HG03280 (cell line): ENCODE measurements around the gene STX7.
A peak's percentile ranks its signal among the peaks of the same experiment; 100 is the strongest.

Experiments
- ATAC-seq: cut with Tn5 transposase; IDR thresholded peaks from one replicate; pipeline ENCODE4 v1.9.1; 2021; ENCODE audit warnings: mild to moderate bottlenecking, moderate library complexity; ENCODE audit not compliant: unreplicated experiment

STX7 gene

DNA sequence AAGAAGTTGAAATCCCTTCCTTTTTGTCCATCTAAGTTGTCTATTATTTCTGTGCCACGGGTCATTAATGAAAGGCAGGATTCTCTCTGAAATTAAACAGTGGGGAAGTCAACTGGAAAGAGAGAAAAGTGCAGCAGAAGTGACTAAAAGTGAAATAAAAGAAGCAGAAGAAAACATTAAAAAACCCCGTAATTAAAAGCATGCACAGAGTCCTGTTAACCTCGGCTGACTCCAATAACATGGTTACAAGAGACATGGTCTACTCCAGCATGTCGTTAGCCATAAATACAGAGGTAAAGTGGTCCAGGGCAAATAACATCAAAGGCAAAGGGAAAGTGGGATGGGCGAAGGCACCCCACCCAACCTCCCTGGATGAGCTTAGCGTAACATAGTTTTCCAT, 98.6 kb downstream of the STX7 start:
- ATAC-seq = no peak

DNA sequence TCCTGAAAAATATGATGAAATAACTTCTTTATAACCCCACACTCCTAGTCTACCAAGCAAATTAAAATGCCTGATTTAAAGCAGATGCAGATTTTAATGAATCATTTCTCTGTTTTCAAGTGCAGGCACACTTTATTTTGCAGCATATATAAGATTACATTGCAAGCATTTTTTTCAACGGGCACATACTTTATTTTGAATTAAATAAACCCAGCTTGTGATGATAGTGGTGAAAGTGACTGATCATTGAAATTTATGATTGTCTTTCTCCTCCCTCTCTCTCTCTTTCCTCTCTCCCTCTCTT, 99.5 kb downstream of the STX7 start:
- ATAC-seq = no peak

DNA sequence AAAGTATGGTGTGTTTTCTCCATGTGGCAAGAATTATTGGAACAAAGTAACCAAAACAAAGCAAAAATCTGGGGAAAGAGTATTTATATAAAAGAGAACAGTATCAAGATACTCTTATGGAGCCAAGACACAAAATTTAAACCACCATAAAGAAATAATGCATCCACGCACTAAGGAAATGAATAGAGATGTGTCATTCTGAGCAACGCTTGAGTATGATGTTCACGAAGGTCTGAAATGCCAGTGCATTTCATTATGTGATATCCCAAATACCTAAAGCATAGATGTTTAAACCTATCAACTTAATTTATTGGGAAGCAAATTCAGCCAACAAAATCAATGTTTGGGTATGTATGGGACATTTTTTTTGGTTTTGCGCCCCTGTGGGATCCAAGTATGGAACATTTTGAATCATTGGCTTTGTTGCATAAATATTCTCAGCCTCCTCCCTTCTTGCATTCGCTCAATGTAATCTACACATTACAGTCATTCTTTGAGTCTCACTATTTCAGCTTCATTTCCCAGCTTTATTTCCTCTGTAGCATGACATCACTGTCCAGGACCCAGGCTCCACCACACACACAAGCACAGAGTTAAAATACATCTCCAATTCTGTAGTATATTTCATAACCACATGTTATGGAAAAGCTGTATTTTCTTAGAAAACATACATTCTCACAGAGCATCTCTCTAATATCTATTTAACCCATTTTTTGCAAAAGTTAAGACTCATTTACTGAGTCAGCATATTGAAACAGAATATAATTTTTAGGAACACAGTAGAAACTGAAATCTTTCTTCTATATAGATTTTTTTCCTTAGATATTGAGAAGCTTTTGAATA, 100.0 kb downstream of the STX7 start:
- no peak for ATAC-seq

DNA sequence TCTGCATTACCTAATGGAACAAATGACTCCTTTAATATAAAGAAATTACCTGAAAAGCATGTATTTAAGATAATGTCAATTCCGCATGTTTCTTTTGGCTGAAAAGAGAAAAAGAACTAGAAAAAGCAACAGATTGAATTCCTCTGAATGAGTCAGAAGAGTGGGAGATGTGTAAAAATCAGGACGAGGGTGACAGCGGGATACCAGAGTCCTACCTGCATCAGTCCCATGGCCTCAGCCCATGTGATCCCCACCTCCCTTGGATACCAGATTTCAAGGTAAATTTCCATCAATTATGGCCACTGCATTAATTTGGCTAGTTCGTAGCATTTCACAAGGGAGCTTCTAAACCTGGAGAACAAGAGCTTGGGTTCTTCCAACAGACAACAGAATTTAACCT, 101.6 kb downstream of the STX7 start:
- ATAC-seq = no peak

DNA sequence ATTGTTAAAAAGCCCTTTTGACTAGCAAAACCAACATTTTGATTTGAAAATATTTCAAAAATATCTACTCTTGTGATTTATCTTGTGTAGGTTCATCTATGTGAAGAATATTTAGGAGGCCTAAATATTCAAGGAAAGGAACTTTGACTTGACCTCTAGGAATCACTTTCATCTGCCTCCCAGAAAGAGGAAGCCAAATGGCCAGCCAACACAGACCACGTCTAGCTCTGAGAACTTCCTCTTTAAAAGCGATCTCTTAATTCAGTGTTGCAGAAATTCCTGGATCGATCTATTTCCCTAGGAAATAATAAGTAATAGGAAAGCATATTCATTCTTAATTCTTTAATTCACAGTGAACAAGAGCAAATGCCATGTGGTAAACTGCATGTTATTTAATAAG, 102.1 kb downstream of the STX7 start:
- no peak for ATAC-seq

DNA sequence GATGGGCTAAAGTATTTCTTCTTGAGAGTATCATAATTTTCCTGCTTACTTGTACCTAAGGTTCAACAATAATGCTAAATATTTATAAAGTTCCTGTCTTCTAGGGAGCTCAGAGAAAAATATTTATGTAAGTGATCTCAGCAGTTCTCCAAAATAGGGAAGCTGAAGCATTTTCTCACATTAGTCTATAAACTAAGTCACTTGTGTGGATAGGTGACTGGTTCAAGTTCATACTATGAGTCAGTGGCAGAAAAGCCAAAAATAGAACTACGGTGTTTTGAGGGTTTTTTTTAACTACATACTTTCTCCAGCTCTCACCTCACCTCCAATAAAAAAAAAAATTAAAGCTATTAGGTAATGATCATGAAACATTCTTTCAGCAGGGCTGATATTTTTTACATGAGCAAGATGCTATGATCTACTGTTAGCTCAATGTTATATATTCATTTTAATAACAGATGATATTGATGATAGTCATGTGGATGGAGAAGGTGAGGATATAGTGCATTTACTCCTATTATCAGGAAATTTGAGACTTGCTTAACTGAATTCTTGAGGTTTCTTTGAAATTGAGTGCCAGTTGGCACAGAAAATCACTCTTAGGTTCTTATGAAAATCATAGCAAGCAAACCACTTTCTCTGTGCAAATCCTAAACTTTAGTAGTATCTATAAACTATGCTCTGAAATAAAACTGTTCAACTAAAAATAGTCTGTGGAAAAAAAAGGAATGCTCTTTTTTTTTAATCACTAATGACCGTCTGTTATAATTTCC, 107.6 kb downstream of the STX7 start:
- peak; percentile 48 for ATAC-seq

DNA sequence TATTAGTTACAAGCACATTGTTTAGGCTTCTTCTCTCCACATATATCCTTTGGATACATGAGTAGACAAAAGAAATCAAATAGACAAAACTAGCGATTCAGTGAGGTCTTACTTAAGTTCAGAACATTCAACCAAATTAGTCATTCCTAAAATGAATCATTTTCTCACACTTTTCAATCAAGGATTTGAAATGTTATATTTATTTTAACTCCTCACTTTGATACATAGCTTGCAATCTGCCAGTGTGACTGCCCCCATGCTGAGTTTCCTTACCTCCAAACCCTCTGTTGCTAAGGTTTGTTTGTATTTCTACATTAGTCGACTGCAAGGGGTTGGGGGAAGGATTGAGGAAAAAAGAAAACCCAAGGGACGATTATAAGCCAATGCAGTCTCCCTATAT, 108.2 kb downstream of the STX7 start:
- no peak for ATAC-seq

DNA sequence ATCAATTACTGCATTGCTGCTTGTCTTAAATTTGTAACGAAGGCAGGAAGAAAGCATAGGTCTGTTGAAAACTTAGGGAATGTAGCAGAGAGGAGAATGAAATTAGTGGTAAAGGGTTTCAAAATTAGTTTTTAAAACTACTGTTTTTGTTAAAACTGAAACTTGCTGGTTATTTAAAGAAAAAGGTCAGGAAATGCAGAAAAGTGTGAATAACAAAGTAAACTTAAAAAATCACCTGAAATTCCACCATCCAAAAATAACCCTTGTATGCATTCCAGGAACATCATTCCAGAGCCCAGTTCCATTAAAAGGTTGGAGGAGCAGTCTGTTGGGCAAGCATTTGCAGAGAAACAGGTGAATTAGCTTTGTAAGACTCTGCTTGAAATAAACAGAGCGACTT, 108.6 kb downstream of the STX7 start:
- ATAC-seq = no peak

DNA sequence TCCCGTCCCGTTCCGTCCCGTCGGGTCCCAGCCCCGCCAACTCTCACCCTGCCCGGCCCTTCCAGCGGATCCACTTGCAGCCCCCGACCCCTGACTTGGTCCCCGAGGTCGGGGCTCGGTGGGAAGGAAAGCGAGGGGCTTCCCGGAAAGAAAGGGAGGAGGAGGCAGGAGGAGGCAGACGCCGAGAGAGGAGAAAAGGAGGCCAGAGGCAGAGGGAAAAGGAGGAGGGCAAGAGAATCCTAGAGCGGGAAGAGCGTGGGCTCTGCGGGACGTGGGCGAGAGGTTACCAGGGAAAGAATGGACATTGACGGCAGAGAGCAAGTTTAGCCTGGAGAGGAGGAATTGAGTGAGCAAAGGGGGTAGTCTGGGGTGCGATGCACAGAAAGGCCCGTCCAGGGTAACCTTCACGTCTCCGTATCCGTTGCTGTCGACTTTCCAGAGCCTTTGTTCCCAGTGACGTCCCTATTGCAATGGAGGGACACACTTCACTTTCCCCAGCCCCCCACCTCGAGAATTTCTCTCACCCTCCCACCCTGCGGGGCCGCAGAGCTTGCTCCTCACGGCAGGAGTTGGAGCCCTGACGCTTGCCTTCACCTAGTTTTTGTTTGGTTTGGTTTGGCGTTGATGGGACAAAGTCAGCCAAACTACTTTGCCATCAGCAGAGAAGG, 111.2 kb downstream of the STX7 start:
- ATAC-seq = no peak

DNA sequence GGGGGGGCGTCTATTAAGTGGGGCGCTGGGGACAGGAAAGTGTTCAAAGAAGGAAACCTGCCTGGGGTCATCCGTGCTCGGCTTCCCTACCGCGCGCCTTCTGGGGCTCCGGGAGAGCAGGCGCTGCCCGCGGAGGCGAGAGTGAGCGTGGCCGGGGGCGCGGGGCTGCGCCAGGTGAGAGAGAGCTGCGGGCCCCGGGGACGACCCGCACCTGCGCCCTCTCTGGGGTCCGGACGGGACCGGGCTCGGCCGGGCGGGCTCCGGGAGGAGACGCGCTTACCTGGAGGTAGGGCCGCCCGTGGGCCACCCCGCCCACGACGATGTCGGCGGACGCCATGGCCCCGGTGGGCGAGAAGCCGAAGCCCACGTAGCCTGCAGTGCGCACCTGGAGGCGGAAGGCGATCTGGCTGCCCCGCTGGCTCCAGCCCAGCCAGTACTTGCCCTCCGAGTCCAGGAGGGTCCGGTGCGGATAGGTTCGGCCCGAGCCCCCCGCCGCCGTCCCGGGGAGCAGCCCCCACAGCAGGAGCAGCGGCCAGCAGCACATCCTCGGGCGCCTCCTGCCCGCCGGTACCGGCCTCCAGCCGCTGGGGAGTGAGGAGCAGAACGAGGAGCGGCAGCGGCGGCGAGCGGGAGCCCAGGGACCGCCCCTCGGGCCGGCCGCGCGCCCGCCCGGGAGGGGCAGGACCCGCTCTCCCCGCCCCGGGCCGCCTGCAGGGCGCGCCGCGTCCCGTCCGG, 111.9 kb downstream of the STX7 start, which contains the start of gene MOXD1:
Gene MOXD1, minus strand, starts transcription at position 593 of the 735 bp plus-strand sequence. Its CDS starts 49 bp downstream, at position 544.
- ATAC-seq = peak; percentile 54

DNA sequence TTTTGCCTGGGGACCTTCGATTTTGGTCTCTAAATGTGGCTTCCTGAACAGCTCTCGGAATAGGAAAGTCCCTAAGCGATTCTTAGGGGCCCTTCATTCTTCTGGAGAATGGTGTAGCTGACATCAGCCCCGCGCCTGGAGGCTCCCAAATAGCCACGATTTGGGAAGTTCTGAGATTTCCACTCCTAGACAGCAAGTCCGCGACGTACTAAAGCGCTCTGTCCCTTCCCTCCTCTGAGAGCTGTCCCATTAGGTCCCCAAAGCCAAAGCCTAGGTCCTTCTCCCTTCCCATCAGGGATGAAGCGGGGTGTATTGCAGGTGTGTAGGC, 112.4 kb downstream of the STX7 start:
- ATAC-seq = no peak

DNA sequence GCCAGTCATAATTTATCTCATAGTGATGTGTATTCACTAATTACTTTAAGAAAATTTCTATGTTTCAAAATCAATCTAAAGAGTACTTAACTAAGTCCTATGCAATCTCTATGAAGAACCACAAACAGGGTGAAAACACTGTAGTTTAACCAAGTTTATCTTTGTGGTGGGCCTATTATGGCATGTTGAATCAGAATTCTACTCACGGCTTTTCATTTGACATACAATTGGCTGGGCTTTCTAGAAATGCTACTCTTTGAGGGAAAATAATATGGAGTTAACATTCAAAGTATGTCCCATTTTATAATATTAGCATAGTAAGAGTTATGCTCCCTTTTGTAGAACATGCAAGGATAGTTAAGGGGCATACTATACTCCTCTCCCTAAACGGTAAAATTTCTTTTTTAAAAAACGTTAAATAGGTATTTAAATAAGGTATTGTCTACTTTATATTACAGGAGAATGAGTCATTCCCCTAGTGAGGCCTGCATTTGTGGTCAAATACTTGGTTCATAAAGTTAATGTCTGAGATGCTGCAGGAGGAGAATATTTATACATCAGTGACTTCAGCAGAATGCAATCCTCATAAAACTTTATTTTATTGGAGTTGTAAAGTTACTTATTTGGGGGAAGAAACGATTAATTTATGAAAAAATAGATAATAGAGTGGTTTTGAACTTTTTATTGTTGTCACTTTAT, 113.4 kb downstream of the STX7 start:
- ATAC-seq = no peak
